IMR-90 (cell line): ENCODE data around the gene PEX10. TPM values are rescaled to one million over a fixed set of nuclear protein-coding genes. Genes with fewer than 3 reads are reported as not detected.

Source experiments
- ATAC-seq: fragments of 200-7000 bp; cut with Tn5 transposase; 2 replicates; pipeline ENCODE4 v1.9.1; 2020; ENCODE audit warnings: low read depth, mild to moderate bottlenecking, moderate library complexity
- BruUV-seq: library from RNA; stranded (reverse); fragments of 400-500 nt; replicated peaks from 2 replicates; lab custom pipeline; 2021; lab: Mats Ljungman, UMichigan
- CTCF ChIA-PET: fragments of 300-600 bp; formaldehyde crosslinking; extraction: SDS; loops from one replicate; lab custom pipeline; 2021; ENCODE audit warnings: antibody characterized with exemption; lab: Yijun Ruan, JAX
- POLR2A ChIA-PET: fragments of 300-600 bp; sonication (Branson Sonifier 250); formaldehyde crosslinking; loops from one replicate; lab custom pipeline; 2022; ENCODE audit warnings: antibody characterized with exemption; ENCODE audit not compliant: unreplicated experiment; lab: Charles Lee
- DNase-seq: peaks from one replicate; pipeline ENCODE4 v3.0.0; 2013
- H2AFZ ChIP-seq: replicated peaks from 2 replicates; pipeline ENCODE3; 2013; ENCODE audit warnings: low read length, mild to moderate bottlenecking; ENCODE audit not compliant: poor library complexity
- H2AK5ac ChIP-seq: 2 replicates; pipeline ENCODE4 v1.6.1; 2013; ENCODE audit warnings: low read depth, low read length, inconsistent platforms
- H2AK9ac ChIP-seq: replicated peaks from 2 replicates; pipeline ENCODE3; 2013; ENCODE audit warnings: mild to moderate bottlenecking, low read depth, low read length, moderate library complexity; ENCODE audit not compliant: poor library complexity
- H2BK120ac ChIP-seq: 2 replicates; pipeline ENCODE4 v1.6.1; 2013; ENCODE audit warnings: low read depth, low read length, inconsistent platforms
- H2BK15ac ChIP-seq: 3 replicates; pipeline ENCODE4 v1.6.1; 2013; ENCODE audit warnings: low read depth, low read length, inconsistent platforms
- H2BK20ac ChIP-seq: 2 replicates; pipeline ENCODE4 v1.6.1; 2013; ENCODE audit warnings: low read depth, mild to moderate bottlenecking, inconsistent platforms, low read length, moderate library complexity
- H2BK5ac ChIP-seq: 2 replicates; pipeline ENCODE4 v1.6.1; 2013; ENCODE audit warnings: mild to moderate bottlenecking, low read depth, low read length, inconsistent platforms; ENCODE audit not compliant: poor library complexity, severe bottlenecking
- H3K14ac ChIP-seq: replicated peaks from 2 replicates; pipeline ENCODE4 v1.6.1; 2013; ENCODE audit warnings: low read depth, low read length, inconsistent platforms
- H3K18ac ChIP-seq: 2 replicates; pipeline ENCODE4 v1.6.1; 2013; ENCODE audit warnings: low read depth, low read length, control low read depth
- H3K23ac ChIP-seq: 2 replicates; pipeline ENCODE4 v1.6.1; 2013; ENCODE audit warnings: low read depth, low read length, inconsistent platforms
- H3K27ac ChIP-seq: 2 replicates; pipeline ENCODE4 v1.5.1; 2013; ENCODE audit warnings: mild to moderate bottlenecking, control low read depth, low read length; ENCODE audit not compliant: insufficient read depth
- H3K27me3 ChIP-seq: 2 replicates; pipeline ENCODE4 v1.6.1; 2013; ENCODE audit warnings: low read length; ENCODE audit not compliant: control insufficient read depth, insufficient read depth
- H3K36me3 ChIP-seq: 2 replicates; pipeline ENCODE4 v1.6.1; 2013; ENCODE audit warnings: low read length, mixed read lengths; ENCODE audit not compliant: control insufficient read depth, insufficient read depth
- H3K4ac ChIP-seq: 2 replicates; pipeline ENCODE4 v1.6.1; 2013; ENCODE audit warnings: low read depth, low read length, inconsistent platforms
- H3K4me1 ChIP-seq: 2 replicates; pipeline ENCODE4 v1.6.1; 2013; ENCODE audit warnings: low read length, mixed read lengths; ENCODE audit not compliant: control insufficient read depth, insufficient read depth
- H3K4me2 ChIP-seq: 2 replicates; pipeline ENCODE4 v1.6.1; 2013; ENCODE audit warnings: low read depth, mild to moderate bottlenecking, control low read depth, low read length, moderate library complexity
- H3K4me3 ChIP-seq: 2 replicates; pipeline ENCODE4 v1.5.1; 2013; ENCODE audit warnings: low read depth, mild to moderate bottlenecking, control low read depth, low read length, moderate library complexity; ENCODE audit not compliant: insufficient read depth
- H3K56ac ChIP-seq: 2 replicates; pipeline ENCODE4 v1.6.1; 2013; ENCODE audit warnings: low read length, inconsistent platforms; ENCODE audit not compliant: insufficient read depth; ENCODE audit errors: extremely low read depth
- H3K79me1 ChIP-seq, 2 experiments: 2 replicates each; pipeline ENCODE4 v1.6.1; 2013; ENCODE audit warnings: low read length in 2 of 2, inconsistent platforms in 1 of 2, low read depth in 1 of 2
- H3K9ac ChIP-seq: 2 replicates; pipeline ENCODE4 v1.6.1; 2013; ENCODE audit warnings: low read depth, low read length, control low read depth
- H3K9me1 ChIP-seq: 2 replicates; pipeline ENCODE4 v1.6.1; 2013; ENCODE audit warnings: low read length, inconsistent platforms; ENCODE audit not compliant: insufficient read depth
- H3K9me3 ChIP-seq: 2 replicates; pipeline ENCODE4 v1.6.1; 2013; ENCODE audit warnings: low read length; ENCODE audit not compliant: control insufficient read depth, insufficient read depth
- H4K20me1 ChIP-seq: 2 replicates; pipeline ENCODE4 v1.6.1; 2013; ENCODE audit warnings: low read length, inconsistent platforms; ENCODE audit not compliant: insufficient read depth
- H4K5ac ChIP-seq: 2 replicates; pipeline ENCODE4 v1.6.1; 2013; ENCODE audit warnings: mild to moderate bottlenecking, low read depth, low read length, control low read depth
- H4K8ac ChIP-seq, 2 experiments: 2 replicates each; pipeline ENCODE4 v1.6.1; 2013; ENCODE audit warnings: low read depth in 2 of 2, low read length in 2 of 2, control low read depth in 1 of 2, inconsistent platforms in 1 of 2
- H4K91ac ChIP-seq: 2 replicates; pipeline ENCODE4 v1.6.1; 2013; ENCODE audit warnings: low read depth, low read length, inconsistent platforms; ENCODE audit not compliant: insufficient read depth
- BHLHE40 ChIP-seq: fragments of 150-350 bp; IDR thresholded peaks from 2 replicates; pipeline ENCODE4 v1.6.1; 2016; ENCODE audit warnings: mild to moderate bottlenecking, low read depth, low read length
- CEBPB ChIP-seq: IDR thresholded peaks from 2 replicates; pipeline ENCODE4 v1.6.1; 2012; ENCODE audit warnings: low read depth, low read length, improper control_type of control experiment
- CHD1 ChIP-seq: IDR thresholded peaks from 2 replicates; pipeline ENCODE4 v1.6.1; 2012; ENCODE audit warnings: low read depth, low read length, improper control_type of control experiment
- FOS ChIP-seq: fragments of 150-350 bp; IDR thresholded peaks from 2 replicates; pipeline ENCODE4 v1.6.1; 2016; ENCODE audit warnings: low read depth, low read length
- MAFK ChIP-seq: IDR thresholded peaks from 2 replicates; pipeline ENCODE4 v1.6.1; 2012; ENCODE audit warnings: low read depth, low read length, improper control_type of control experiment
- MAZ ChIP-seq: IDR thresholded peaks from 2 replicates; pipeline ENCODE4 v1.6.1; 2012; ENCODE audit warnings: low read depth, mild to moderate bottlenecking, low read length, improper control_type of control experiment, moderate library complexity, borderline replicate concordance
- MXI1 ChIP-seq: IDR thresholded peaks from 2 replicates; pipeline ENCODE4 v1.6.1; 2012; ENCODE audit warnings: low read depth, mild to moderate bottlenecking, low read length, moderate library complexity, borderline replicate concordance
- NFE2L2 ChIP-seq: fragments of 150-350 bp; IDR thresholded peaks from 2 replicates; pipeline ENCODE4 v1.6.1; 2016; ENCODE audit warnings: low read depth, mild to moderate bottlenecking, low read length
- POLR2A ChIP-seq: IDR thresholded peaks from 2 replicates; pipeline ENCODE4 v1.6.1; 2012; ENCODE audit warnings: mild to moderate bottlenecking, low read depth, low read length
- RAD21 ChIP-seq: IDR thresholded peaks from 2 replicates; pipeline ENCODE4 v1.6.1; 2012; ENCODE audit warnings: low read length, improper control_type of control experiment
- RFX5 ChIP-seq: IDR thresholded peaks from 2 replicates; pipeline ENCODE4 v1.8.0; 2012; ENCODE audit warnings: low read depth, mild to moderate bottlenecking, low read length, moderate library complexity
- SMC3 ChIP-seq: fragments of 150-350 bp; IDR thresholded peaks from 2 replicates; pipeline ENCODE4 v1.6.1; 2016; ENCODE audit warnings: low read depth, mild to moderate bottlenecking, antibody characterized with exemption, low read length, moderate library complexity
- WGBS, 2 experiments: methylation state at CpG; one replicate each; pipeline versions ENCODE4 v1.1.5 to v1.1.7; 2013; ENCODE audit warnings: missing lambda C conversion rate in 2 of 2; ENCODE audit not compliant: insufficient read length in 1 of 2; ENCODE audit errors: extremely low coverage in 2 of 2; 5-methylcytosine and 5-hydroxymethylcytosine counted together
- dilution Hi-C: fragments of 300-500 bp; cut with HindIII; formaldehyde crosslinking; loops from one replicate; pipeline ENCODE4 v1.14.3; 2018; ENCODE audit warnings: low sequenced_read_pairs; ENCODE audit not compliant: unreplicated experiment
- in situ Hi-C: fragments of 300-500 bp; cut with MboI; formaldehyde crosslinking; loops from 3 replicates; pipeline ENCODE4 v1.14.3; 2019; ENCODE audit warnings: low sequenced_read_pairs, inconsistent platforms, mixed read lengths
- intact Hi-C: fragments of 100-400 bp; cut with micrococcal nuclease; formaldehyde crosslinking; loops from 2 replicates; pipeline ENCODE4 v1.10.0; 2022
- polyA plus RNA-seq, 3 experiments: library from polyadenylated mRNA; depleted of rRNA; stranded (reverse); fragments of >200 nt; gene quantifications; 2 replicates each; pipeline ENCODE4 v1.2.3, GENCODE V29; 2012; ENCODE audit warnings: low replicate concordance in 1 of 3
- total RNA-seq: library from RNA; depleted of rRNA; stranded (reverse); fragments of >200 nt; gene quantifications from 2 replicates; pipeline ENCODE4 v1.2.3, GENCODE V29; 2012

The PEX10 gene
- total and polyA plus RNA-seq, 2 of the 4 experiments (the other 2 are of a cell fraction) = 16.9 to 19.7 TPM

- dilution Hi-C loops (no loop called here), in situ Hi-C loops (loop anchor here (25.0 kb wide), 1 partner anchor 402 kb away; no protein-coding TSS in a partner anchor), intact Hi-C loops (no loop called here)
- Histone ChIP-seq H2AK5ac (no peak overlapping the region), H3K79me1 (no peaks in the 10 kb centered on the region), H3K36me3 (no peaks in the 10 kb centered on the region), H3K56ac (no peak overlapping the region), H3K4ac (no peak overlapping the region), H3K4me1 (0 out of 2 replicates have a peak, but pooled peaks cover 3% of the 10 kb centered on the region), H2BK20ac (no peak overlapping the region), H3K14ac (no peak overlapping the region), H3K9me1 (no peaks in the 10 kb centered on the region), H2BK120ac (no peak overlapping the region), H3K18ac (no peak overlapping the region), H2AFZ (no peak overlapping the region), H3K4me3 (no peak overlapping the region), H3K27ac (no peak overlapping the region), H3K9me3 (no peaks in the 10 kb centered on the region), H2AK9ac (no peak overlapping the region), H3K4me2 (no peak overlapping the region), H3K27me3 (no peaks in the 10 kb centered on the region), H4K20me1 (no peaks in the 10 kb centered on the region), H3K23ac (no peak overlapping the region), H2BK15ac (no peak overlapping the region), H4K91ac (no peak overlapping the region), H3K9ac (no peak overlapping the region), H4K8ac (no peak overlapping the region), H4K5ac (no peak overlapping the region), H2BK5ac (no peak overlapping the region)
- CTCF ChIA-PET = no interaction called here
- TF ChIP-seq CEBPB = no peak
- TF ChIP-seq MAFK = no peak
- TF ChIP-seq MXI1 = no peak
- TF ChIP-seq CHD1 = no peak
- TF ChIP-seq POLR2A = no peak
- TF ChIP-seq FOS = no peak
- TF ChIP-seq BHLHE40 = no peak
- no peak for TF ChIP-seq RAD21
- TF ChIP-seq NFE2L2 = no peak
- no peak for TF ChIP-seq RFX5
- TF ChIP-seq SMC3 = no peak
- no peak for TF ChIP-seq MAZ
- POLR2A ChIA-PET = no interaction called here
- BruUV-seq = no TSS peak
- WGBS, 2 experiments = no CpG with 5 or more reads among the region's 2 CpGs
- ATAC-seq (no peak), DNase-seq (no peak)
Observed at GRCh38 chr1:2363847-2364513, 48.4 kb downstream of the PEX10 start.
